ENCODE data around the gene SLC9A9.
"Not testable (repeated sequence)": the region's sequence is repeated elsewhere in the genome, so short reads cannot be mapped to it uniquely, and the experiment has no call there.

The SLC9A9 gene

GRCh38 chr3:143442814-143443447, 405.3 kb downstream of the SLC9A9 start:
- peak; percentile 18 for DNase-seq

GRCh38 chr3:143441516-143442171, 406.6 kb downstream of the SLC9A9 start:
- no peak for DNase-seq

GRCh38 chr3:143439817-143440216, 408.5 kb downstream of the SLC9A9 start:
- DNase-seq = no peak

- no peak for DNase-seq
Measured at GRCh38 chr3:143437405-143437804, 410.9 kb downstream of the SLC9A9 start.

- DNase-seq = no peak
Measured at GRCh38 chr3:143436231-143436930, 411.9 kb downstream of the SLC9A9 start.

- DNase-seq = no peak
Measured at GRCh38 chr3:143433787-143434378, 414.4 kb downstream of the SLC9A9 start.

- not testable (repeated sequence) for DNase-seq
Measured at GRCh38 chr3:143431298-143431697, 417.0 kb downstream of the SLC9A9 start.

GRCh38 chr3:143430568-143430967, 417.7 kb downstream of the SLC9A9 start:
- no peak for DNase-seq

- DNase-seq = no peak
Measured at GRCh38 chr3:143429628-143430514, 418.4 kb downstream of the SLC9A9 start.

GRCh38 chr3:143428294-143428693, 420.0 kb downstream of the SLC9A9 start:
- DNase-seq = no peak

- DNase-seq = no peak
Measured at GRCh38 chr3:143427631-143428030, 420.6 kb downstream of the SLC9A9 start.

GRCh38 chr3:143424874-143425273, 423.4 kb downstream of the SLC9A9 start:
- DNase-seq = no peak

- DNase-seq = no peak
Measured at GRCh38 chr3:143421556-143421955, 426.7 kb downstream of the SLC9A9 start.

- DNase-seq = no peak
Measured at GRCh38 chr3:143419611-143420010, 428.7 kb downstream of the SLC9A9 start.

- no peak for DNase-seq
Measured at GRCh38 chr3:143418391-143418790, 429.9 kb downstream of the SLC9A9 start.

- DNase-seq = no peak
Measured at GRCh38 chr3:143416229-143416628, 432.0 kb downstream of the SLC9A9 start.

GRCh38 chr3:143414571-143415253, 433.6 kb downstream of the SLC9A9 start:
- DNase-seq = no peak

GRCh38 chr3:143413372-143413771, 434.9 kb downstream of the SLC9A9 start:
- DNase-seq = no peak

- DNase-seq = no peak
Measured at GRCh38 chr3:143412084-143412483, 436.2 kb downstream of the SLC9A9 start.

GRCh38 chr3:143410259-143410658, 438.0 kb downstream of the SLC9A9 start:
- DNase-seq = no peak

- DNase-seq = no peak
Measured at GRCh38 chr3:143408771-143409170, 439.5 kb downstream of the SLC9A9 start.

- no peak for DNase-seq
Measured at GRCh38 chr3:143402602-143403001, 445.7 kb downstream of the SLC9A9 start.
